HT1080 (cell line): Measurements from ENCODE around the gene TSEN34. TPM values are rescaled to one million over a fixed set of nuclear protein-coding genes. Genes with fewer than 3 reads are reported as not detected.

ENCODE experiments used
- DNase-seq: peaks from one replicate; pipeline ENCODE4 v3.0.0-alpha.2; 2015; ENCODE audit warnings: low read depth
- polyA plus RNA-seq, 2 experiments: library from polyadenylated mRNA; depleted of rRNA; stranded (reverse); fragments of >200 nt; gene quantifications; 2 replicates each; pipeline ENCODE4 v1.2.3, GENCODE V29; 2015
- total RNA-seq: library from RNA; depleted of rRNA; stranded (reverse); fragments of >200 nt; shearing (Covaris generic); gene quantifications from 2 replicates; pipeline ENCODE4 v1.2.3, GENCODE V29; 2014; rRNA removed

Gene TSEN34
- total RNA-seq = 67.2 and 72.8 TPM in 2 replicates
- 63.1 and 70.4 TPM in 2 replicates for polyA plus RNA-seq (2015; cell fraction: cytosol; rRNA removed)
- 41.8 and 43.4 TPM in 2 replicates for polyA plus RNA-seq (2015; cell fraction: nucleus; rRNA removed)

GRCh38 chr19:54191011-54191810, at the start of gene TSEN34:
TSS of gene TSEN34 (plus strand) at chr19:54191308. CDS start at chr19:54191365, 57 bp downstream.
- DNase-seq = no peak

DNA sequence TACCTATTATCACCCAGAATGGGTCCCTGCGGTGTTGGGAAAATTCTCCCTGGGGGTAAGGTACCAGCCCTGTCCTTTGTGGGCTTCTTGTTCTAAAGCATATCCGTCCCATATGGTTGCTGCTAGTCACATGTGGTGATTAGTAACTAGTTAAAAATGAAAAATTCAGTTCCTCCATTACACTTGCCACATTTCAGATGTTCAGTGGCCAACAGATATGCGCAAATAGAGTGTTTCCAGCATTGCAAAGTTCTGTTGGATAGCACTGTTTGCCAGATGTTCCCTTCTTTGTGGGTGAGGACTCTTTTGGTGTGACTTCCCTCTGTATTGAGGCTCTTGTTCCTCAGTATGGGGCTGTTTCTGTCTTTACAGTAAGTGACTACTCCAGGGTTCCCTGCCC, 49.8 kb upstream of the TSEN34 start:
- no peak for DNase-seq

DNA sequence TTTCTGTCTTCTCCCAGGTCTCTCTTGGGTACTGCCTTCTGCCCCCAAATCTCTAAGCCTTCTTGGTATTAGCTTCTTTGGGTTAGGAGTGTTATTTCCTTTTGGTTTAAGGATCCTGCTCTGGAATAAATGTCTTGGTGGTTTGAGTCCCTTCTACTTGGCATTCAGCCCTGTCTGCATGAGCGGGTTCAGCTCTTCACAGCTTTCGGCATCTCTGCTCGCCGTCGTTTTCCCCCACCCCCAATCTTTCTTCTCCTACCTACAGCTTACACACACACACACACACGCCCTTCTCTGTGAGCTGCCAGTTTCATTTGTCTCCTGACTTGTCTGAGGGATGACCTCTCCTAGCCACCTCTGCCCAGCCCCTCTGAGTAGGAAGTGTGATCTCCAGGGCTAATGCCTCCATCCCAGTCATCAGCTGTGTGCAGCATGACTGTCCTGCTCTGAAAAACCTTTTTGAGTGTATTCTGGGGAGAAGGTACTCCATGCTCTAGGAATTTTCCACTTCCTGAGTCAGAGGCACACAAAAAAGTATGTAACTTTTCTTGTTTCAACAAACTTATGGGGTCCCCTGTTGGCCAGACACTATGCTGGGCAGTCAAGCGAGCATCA, 48.8 kb upstream of the TSEN34 start:
- DNase-seq = no peak

DNA sequence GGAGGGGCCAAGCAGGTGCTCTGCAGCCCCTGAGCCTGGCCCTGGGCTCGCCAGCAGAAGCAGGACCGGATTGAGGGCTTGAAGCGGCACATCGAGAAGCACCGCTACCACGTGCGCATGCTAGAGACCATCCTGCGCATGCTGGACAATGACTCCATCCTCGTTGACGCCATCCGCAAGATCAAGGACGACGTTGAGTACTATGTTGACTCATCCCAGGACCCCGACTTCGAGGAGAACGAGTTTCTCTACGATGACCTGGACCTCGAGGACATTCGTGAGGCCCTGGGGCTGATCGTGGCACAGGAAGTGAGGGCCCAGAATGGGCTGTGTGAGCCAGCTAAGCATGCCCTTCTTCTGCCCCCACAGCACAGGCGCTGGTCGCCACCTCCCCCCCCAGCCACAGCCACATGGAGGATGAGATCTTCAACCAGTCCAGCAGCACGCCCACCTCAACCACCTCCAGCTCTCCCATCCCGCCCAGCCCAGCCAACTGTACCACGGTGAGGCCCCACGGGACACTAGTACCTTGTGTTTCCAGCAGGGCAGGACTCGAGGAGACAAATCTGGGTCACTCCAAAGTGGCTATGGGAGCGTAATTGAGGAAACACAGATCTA, 45.5 kb upstream of the TSEN34 start:
- DNase-seq = no peak

DNA sequence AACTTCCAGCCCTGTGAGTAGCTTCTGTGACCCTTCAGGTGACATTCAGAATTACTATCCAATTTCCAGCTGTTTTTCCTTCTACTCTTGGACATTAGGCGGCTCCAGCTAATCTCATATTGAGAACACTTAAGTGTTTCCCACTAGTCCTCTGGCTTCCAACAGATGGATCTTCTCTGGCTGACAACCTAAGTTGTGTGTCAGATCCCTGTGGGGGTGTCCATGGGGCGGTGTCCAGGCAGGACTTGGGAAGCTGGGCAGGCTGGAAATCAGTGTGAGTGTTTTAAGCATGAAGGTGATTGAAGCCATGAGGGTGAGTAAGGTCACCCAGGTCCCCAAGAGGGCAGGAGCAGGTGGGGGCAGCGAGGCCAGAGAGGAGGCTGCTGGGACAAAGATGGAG, 43.4 kb upstream of the TSEN34 start:
- DNase-seq = no peak

DNA sequence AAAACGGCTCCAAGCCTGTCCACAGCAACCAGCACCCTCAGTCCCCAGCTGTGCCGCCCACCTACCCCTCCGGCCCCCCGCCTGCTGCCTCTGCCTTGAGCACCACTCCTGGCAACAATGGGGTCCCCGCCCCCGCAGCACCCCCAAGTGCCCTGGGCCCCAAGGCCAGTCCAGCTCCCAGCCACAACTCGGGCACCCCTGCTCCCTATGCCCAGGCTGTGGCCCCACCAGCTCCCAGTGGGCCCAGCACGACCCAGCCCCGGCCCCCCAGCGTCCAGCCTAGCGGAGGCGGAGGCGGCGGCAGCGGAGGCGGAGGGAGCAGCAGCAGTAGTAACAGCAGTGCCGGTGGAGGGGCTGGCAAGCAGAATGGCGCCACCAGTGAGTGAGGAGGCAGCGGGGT, 43.0 kb upstream of the TSEN34 start:
- no peak for DNase-seq

GRCh38 chr19:54149021-54149812, 41.9 kb upstream of the TSEN34 start:
- DNase-seq = no peak

- no peak for DNase-seq
Measured at GRCh38 chr19:54151362-54152035, 39.6 kb upstream of the TSEN34 start.

DNA sequence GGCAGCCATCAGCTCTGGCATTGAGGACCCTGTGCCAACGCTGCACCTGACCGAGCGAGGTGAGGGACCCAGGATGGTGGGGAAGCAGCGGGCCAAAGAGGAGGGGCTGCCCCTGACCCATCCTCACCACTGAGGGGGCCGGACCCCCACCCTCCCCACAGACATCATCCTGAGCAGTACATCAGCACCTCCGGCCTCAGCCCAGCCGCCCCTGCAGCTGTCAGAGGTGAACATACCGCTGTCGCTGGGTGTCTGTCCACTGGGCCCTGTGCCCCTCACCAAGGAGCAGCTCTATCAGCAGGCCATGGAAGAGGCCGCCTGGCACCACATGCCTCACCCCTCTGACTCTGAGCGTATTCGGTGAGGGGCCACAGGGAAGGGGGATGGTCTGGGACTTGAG, 38.8 kb upstream of the TSEN34 start:
- no peak for DNase-seq

DNA sequence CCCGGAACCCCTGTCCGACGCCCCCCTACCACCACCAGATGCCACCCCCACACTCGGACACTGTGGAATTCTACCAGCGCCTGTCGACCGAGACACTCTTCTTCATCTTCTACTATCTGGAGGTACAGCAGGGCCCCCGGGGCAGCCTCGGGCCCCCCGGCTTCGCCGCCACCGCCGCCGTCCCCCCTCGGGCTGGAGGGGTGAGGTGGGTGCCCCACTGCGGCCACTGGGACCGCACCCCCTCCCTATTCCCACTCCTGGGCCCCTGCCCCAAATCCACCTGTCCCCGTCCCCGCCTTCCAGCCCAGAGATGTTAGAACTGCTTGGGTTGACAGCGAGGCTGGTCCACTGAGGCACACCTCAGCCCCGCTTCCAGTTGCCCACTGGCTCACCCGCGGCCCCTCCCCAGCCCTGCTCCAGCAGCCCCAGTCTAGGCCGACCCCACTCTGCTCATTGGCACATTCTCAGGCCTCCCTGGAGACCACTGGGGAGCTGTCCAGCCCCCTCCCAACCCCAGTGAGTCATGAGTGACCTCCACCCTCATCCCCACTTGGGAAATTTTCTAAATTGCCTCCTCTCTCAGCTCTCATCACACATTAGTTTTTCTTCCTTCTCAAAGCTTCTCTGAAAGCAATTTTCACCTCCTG, 38.1 kb upstream of the TSEN34 start:
- no peak for DNase-seq

DNA sequence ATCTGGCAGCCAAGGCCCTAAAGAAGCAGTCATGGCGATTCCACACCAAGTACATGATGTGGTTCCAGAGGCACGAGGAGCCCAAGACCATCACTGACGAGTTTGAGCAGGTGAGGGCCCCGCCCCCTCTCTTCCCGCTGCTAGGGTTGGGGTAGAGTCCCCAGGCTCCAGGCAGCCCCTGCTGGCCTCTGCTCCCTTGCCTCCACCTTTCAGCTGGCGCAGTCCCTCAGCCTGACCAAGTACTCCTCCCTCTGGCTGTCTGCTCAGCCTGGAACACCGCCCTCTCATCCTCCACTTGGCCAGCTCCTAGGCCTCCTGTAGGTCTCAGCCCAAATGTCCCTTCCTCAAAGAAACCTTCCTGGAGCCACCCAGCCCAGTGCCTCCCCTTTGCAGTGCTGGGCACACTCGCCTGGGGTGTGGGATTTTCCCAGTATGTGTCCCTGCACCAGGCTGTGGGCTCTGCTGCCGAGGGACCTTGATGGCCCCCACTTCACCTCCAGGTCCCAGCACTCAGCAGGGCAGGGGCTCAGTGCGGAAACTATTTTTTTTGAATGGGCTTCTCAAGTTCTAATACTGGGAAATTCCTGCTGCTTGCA, 37.3 kb upstream of the TSEN34 start:
- DNase-seq = no peak

DNA sequence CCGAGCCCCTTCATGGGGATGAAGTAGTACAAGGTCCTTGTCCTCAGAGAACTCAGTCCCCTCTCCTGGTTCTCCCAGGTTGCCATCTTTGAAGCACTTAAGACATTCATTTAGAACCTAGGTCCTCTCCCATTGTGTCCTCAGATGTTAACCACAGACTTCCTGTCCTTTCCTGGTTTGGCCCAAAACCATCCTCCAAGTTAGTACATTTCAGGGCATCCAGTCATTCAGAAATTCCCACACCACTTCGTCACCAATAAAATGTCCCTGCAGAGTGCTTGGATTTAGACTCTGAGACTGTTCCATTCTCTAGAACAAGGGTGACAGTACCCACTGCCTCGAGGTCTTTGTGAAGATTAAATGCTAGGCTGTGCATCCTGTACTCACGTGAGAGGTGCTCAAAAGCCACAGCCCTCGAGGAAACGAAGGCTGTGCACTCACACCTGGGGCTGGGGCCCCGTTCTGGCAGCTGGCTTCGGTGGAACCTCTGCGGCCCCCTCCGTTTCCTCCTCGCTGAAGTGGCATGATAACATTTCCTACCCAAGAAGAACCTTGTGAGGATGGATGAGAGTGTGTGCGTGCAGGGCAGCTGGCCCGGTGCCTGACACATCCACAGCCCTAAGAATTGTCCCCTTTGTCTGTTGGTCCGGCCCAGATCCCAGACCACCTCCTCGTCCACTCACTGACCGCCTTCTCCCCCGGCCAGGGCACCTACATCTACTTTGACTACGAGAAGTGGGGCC, 36.3 kb upstream of the TSEN34 start:
- no peak for DNase-seq

- DNase-seq = no peak
Measured at GRCh38 chr19:54155694-54156093, 35.4 kb upstream of the TSEN34 start.

- DNase-seq = no peak
Measured at GRCh38 chr19:54156490-54156889, 34.6 kb upstream of the TSEN34 start.

DNA sequence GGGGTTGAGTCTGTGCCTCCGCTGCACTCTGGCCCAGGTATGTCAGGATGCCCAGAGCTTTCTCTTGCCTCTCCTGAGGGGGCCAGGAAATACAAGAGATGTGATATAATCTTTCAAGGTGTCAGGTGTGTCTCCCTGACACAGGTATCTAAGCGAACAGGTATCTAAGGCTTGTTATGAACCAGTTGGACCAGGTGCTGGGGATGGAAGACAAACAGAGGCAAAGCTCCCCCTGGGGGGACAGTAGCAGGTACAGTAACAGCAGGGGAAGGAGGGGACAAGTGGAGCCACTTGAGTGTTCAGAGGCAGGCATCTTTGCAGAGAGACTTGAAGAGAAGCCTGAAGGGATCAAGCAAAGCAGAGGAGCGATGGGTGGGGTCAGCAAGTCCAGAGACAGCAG, 34.2 kb upstream of the TSEN34 start:
- no peak for DNase-seq

DNA sequence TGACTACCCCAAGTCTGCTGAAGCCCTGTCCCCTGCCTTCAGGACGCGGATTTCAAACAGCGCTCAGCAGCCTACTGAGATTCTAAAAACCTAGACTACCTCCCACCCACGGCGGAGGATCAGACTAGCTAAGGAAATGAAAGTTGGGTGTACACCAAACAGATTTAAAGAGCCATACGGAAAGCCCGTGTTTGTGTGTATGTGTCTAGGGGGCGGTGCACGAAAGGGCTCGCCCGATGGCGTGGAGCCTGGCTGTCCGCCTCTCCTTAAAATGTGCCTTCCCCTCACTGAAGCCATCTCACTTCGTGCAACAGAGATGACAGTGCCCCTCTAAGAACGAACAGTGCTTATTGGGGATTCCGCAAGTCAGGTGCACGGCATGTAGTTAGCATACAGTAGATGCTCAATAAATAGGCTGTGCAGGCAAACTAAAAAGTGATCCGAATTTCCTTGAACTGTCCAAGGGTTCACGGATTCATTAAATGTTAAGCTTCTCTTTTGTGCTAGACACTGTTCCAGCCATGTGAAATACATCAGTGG, 32.2 kb upstream of the TSEN34 start:
- no peak for DNase-seq

GRCh38 chr19:54159352-54160181, 31.5 kb upstream of the TSEN34 start, which contains the start of gene LENG1:
TSS of gene LENG1 (minus strand) at chr19:54159721. CDS start at chr19:54159695, 26 bp downstream.
- peak; percentile 100 for DNase-seq
